ENCODE results near the gene CNTNAP2.

CNTNAP2 gene

DNA sequence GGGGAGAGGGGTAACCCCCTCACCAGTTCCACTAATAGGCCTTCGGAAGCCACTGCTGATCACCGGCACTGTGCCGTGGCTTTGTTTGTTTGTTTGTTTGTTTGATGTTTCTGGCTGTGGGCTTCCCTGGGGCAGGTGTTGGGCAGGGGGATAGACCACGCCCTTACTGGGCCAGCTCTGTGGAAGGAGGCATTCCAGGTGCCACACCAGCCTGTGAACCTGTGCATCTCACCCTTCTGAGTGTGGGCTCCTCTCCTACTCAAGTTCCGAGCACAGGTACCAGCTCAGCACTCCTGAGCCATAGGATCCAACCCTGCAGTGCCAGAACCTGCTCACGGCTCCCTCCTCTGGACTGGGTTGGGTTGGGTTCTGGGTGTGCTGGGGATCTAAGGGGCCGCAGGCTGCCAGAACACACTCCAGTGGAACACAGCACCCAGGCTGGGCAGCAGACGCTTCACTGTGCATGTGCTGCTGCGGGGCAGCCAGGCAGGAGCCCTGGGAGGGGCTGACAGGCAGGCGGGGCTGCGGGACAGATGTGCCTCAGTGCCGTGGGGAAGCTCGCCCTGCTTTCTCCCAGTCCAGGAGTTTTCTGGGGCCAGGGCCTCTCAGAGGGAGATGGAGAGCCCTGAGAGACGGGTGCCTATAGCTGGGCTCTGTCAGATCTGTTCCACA is 1053.9 kb downstream of the CNTNAP2 start:
- no peaks in the 10 kb centered on the region for H3K79me2 ChIP-seq (ENCODE audit: control insufficient read depth, insufficient read depth, low read length, unreplicated experiment)
- H2AFZ ChIP-seq (ENCODE audit: low read length, unreplicated experiment) = no peak overlapping the region

GRCh38 chr7:147171013-147171391 is 1054.4 kb downstream of the CNTNAP2 start:
- Histone ChIP-seq H2AFZ (ENCODE audit: low read length, unreplicated experiment) (no peak overlapping the region), H3K27ac (ENCODE audit: low read depth, low read length) (no peak overlapping the region), H3K36me3 (ENCODE audit: insufficient read depth, low read length) (no peaks in the 10 kb centered on the region), H3K4me1 (ENCODE audit: control insufficient read depth, insufficient read depth, low read length, unreplicated experiment) (no peaks in the 10 kb centered on the region), H3K79me2 (ENCODE audit: control insufficient read depth, insufficient read depth, low read length, unreplicated experiment) (no peaks in the 10 kb centered on the region), H3K4me3 (ENCODE audit: low read depth, low read length) (no peak overlapping the region), H3K27me3 (ENCODE audit: insufficient read depth, low read length) (no peaks in the 10 kb centered on the region)

More for the DNA sequence above, 1053.9 kb downstream of the CNTNAP2 start:
- H3K4me1 ChIP-seq (ENCODE audit: control insufficient read depth, insufficient read depth, low read length, unreplicated experiment) = no peaks in the 10 kb centered on the region
- no peak overlapping the region for H3K27ac ChIP-seq (ENCODE audit: low read depth, low read length)
- H3K4me3 ChIP-seq (ENCODE audit: low read depth, low read length) = no peak overlapping the region
- no peaks in the 10 kb centered on the region for H3K27me3 ChIP-seq (ENCODE audit: insufficient read depth, low read length)
- H3K36me3 ChIP-seq (ENCODE audit: insufficient read depth, low read length) = no peaks in the 10 kb centered on the region

DNA sequence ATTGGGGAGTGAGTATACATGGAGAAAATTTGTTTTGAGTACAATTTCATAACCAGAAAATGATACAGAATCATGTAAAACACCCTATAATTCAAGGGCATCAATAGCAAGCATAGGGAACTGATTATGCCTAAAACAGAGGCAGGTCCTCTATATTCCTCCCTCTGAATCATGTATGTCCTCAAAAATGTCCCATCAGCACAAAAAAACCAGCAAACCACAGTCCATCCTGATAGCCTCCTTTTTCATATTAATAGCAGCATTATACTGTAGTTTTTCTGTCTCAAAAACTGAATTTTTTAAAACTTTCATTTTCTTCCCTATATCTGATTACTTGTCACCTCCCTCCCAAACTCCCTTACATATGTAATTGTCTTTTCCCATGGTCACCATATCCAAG is 1057.3 kb downstream of the CNTNAP2 start:
- Histone ChIP-seq H3K36me3 (ENCODE audit: insufficient read depth, low read length) (no peaks in the 10 kb centered on the region), H3K4me1 (ENCODE audit: control insufficient read depth, insufficient read depth, low read length, unreplicated experiment) (no peaks in the 10 kb centered on the region), H2AFZ (ENCODE audit: low read length, unreplicated experiment) (no peak overlapping the region), H3K27ac (ENCODE audit: low read depth, low read length) (no peak overlapping the region), H3K79me2 (ENCODE audit: control insufficient read depth, insufficient read depth, low read length, unreplicated experiment) (no peaks in the 10 kb centered on the region), H3K27me3 (ENCODE audit: insufficient read depth, low read length) (no peaks in the 10 kb centered on the region), H3K4me3 (ENCODE audit: low read depth, low read length) (no peak overlapping the region)

GRCh38 chr7:147182874-147183273 is 1066.3 kb downstream of the CNTNAP2 start:
- no peaks in the 10 kb centered on the region for H3K79me2 ChIP-seq (ENCODE audit: control insufficient read depth, insufficient read depth, low read length, unreplicated experiment)
- H2AFZ ChIP-seq (ENCODE audit: low read length, unreplicated experiment) = no peak overlapping the region
- no peak overlapping the region for H3K4me3 ChIP-seq (ENCODE audit: low read depth, low read length)
- no peaks in the 10 kb centered on the region for H3K4me1 ChIP-seq (ENCODE audit: control insufficient read depth, insufficient read depth, low read length, unreplicated experiment)
- no peak overlapping the region for H3K27ac ChIP-seq (ENCODE audit: low read depth, low read length)
- no peaks in the 10 kb centered on the region for H3K27me3 ChIP-seq (ENCODE audit: insufficient read depth, low read length)
- no peaks in the 10 kb centered on the region for H3K36me3 ChIP-seq (ENCODE audit: insufficient read depth, low read length)

DNA sequence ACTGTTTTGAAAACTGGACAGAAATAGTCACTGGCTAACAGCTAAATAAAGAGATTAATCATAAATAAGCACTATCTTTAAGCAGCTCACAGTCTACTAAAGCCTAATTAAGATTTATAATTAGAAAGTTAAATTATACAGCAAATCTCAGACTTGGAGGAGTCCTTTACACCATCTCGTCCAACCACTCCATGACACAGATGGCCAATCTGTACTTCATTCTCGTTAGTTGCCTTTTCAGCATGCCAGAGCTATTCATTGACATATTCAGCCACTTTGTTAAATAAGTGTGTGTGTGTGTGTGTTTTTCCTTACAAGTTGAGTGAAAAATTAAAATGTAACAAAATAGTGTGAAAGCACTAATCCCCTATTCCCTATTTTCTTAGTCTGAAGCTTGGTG is 1066.7 kb downstream of the CNTNAP2 start:
- Histone ChIP-seq H3K4me3 (ENCODE audit: low read depth, low read length) (no peak overlapping the region), H3K27me3 (ENCODE audit: insufficient read depth, low read length) (no peaks in the 10 kb centered on the region), H3K27ac (ENCODE audit: low read depth, low read length) (no peak overlapping the region), H3K79me2 (ENCODE audit: control insufficient read depth, insufficient read depth, low read length, unreplicated experiment) (no peaks in the 10 kb centered on the region), H2AFZ (ENCODE audit: low read length, unreplicated experiment) (no peak overlapping the region), H3K4me1 (ENCODE audit: control insufficient read depth, insufficient read depth, low read length, unreplicated experiment) (no peaks in the 10 kb centered on the region), H3K36me3 (ENCODE audit: insufficient read depth, low read length) (no peaks in the 10 kb centered on the region)

DNA sequence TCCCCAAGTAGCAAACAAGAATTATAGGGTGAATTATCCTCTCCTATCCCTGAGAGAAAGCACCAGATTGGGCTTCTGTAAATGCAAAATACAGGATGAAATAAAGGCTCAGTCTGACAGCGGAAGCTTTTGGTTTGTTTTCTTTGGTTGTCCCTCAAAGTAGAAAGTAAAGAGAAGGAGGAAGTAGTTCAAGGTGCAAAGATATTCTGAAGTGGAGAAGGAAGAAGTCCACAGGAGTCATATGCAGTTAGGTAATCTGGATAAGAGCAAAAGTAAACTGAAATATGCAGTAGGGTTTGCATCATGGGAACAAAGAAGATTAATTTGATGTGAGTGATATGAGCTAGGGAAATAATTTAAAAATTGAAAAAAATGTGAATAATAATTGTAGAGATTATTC is 1071.9 kb downstream of the CNTNAP2 start:
- H3K27me3 ChIP-seq (ENCODE audit: insufficient read depth, low read length) = no peaks in the 10 kb centered on the region
- H2AFZ ChIP-seq (ENCODE audit: low read length, unreplicated experiment) = no peak overlapping the region
- no peaks in the 10 kb centered on the region for H3K36me3 ChIP-seq (ENCODE audit: insufficient read depth, low read length)
- no peaks in the 10 kb centered on the region for H3K4me1 ChIP-seq (ENCODE audit: control insufficient read depth, insufficient read depth, low read length, unreplicated experiment)
- H3K79me2 ChIP-seq (ENCODE audit: control insufficient read depth, insufficient read depth, low read length, unreplicated experiment) = no peaks in the 10 kb centered on the region
- no peak overlapping the region for H3K4me3 ChIP-seq (ENCODE audit: low read depth, low read length)
- H3K27ac ChIP-seq (ENCODE audit: low read depth, low read length) = no peak overlapping the region

DNA sequence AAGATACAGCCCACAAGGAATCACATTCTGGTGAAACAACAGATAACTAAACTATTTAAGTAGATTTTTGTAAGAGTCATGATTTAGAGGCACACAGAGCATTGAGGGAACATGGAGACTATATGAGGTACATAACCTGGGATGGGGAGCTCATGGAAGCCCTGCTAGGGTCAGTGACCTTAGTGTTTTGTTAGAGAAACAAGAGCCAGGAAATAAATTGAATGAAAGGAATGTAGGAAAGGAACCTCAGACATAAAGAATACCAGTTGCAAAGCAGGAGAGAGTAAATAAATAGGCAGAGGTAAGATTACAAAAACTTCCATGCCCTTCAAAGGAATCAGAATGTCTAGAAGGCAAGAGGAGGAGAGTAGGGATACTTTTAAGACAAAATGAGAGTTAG is 1076.9 kb downstream of the CNTNAP2 start:
- Histone ChIP-seq H3K36me3 (ENCODE audit: insufficient read depth, low read length) (no peaks in the 10 kb centered on the region), H3K27me3 (ENCODE audit: insufficient read depth, low read length) (no peaks in the 10 kb centered on the region), H3K4me1 (ENCODE audit: control insufficient read depth, insufficient read depth, low read length, unreplicated experiment) (no peaks in the 10 kb centered on the region), H3K4me3 (ENCODE audit: low read depth, low read length) (no peak overlapping the region), H3K27ac (ENCODE audit: low read depth, low read length) (no peak overlapping the region), H3K79me2 (ENCODE audit: control insufficient read depth, insufficient read depth, low read length, unreplicated experiment) (no peaks in the 10 kb centered on the region), H2AFZ (ENCODE audit: low read length, unreplicated experiment) (no peak overlapping the region)

- Histone ChIP-seq H3K27me3 (ENCODE audit: insufficient read depth, low read length) (no peaks in the 10 kb centered on the region), H3K27ac (ENCODE audit: low read depth, low read length) (no peak overlapping the region), H3K4me3 (ENCODE audit: low read depth, low read length) (no peak overlapping the region), H3K79me2 (ENCODE audit: control insufficient read depth, insufficient read depth, low read length, unreplicated experiment) (no peaks in the 10 kb centered on the region), H2AFZ (ENCODE audit: low read length, unreplicated experiment) (no peak overlapping the region), H3K4me1 (ENCODE audit: control insufficient read depth, insufficient read depth, low read length, unreplicated experiment) (no peaks in the 10 kb centered on the region), H3K36me3 (ENCODE audit: insufficient read depth, low read length) (no peaks in the 10 kb centered on the region)
These were observed 1079.9 kb downstream of the CNTNAP2 start for GRCh38 chr7:147196481-147196880.

DNA sequence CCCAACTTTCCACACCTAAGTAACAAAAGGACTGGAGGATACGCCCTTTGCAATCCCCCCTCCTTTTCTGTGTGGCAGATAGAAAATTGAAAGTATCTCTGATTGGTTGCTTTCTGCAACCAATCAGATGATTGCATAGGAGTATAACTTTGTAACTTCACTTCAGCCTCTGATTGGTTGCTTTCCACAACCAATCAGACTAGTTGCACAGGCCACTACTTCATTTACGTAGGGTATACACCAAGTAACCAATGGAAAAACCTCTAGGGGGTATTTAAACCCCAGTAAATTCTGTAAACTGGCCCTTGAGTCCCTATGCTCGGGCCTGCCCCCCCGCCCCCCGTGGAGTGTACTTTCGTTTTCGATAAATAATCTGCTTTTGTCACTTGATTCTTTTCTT is 1080.4 kb downstream of the CNTNAP2 start:
- H3K4me3 ChIP-seq (ENCODE audit: low read depth, low read length) = 0 out of 2 replicates have a peak overlapping the region, but pooled peaks have one; percentile 16
- H3K79me2 ChIP-seq (ENCODE audit: control insufficient read depth, insufficient read depth, low read length, unreplicated experiment) = no peaks in the 10 kb centered on the region
- no peaks in the 10 kb centered on the region for H3K27me3 ChIP-seq (ENCODE audit: insufficient read depth, low read length)
- no peak overlapping the region for H2AFZ ChIP-seq (ENCODE audit: low read length, unreplicated experiment)
- H3K36me3 ChIP-seq (ENCODE audit: insufficient read depth, low read length) = no peaks in the 10 kb centered on the region
- H3K4me1 ChIP-seq (ENCODE audit: control insufficient read depth, insufficient read depth, low read length, unreplicated experiment) = no peaks in the 10 kb centered on the region
- no peak overlapping the region for H3K27ac ChIP-seq (ENCODE audit: low read depth, low read length)

DNA sequence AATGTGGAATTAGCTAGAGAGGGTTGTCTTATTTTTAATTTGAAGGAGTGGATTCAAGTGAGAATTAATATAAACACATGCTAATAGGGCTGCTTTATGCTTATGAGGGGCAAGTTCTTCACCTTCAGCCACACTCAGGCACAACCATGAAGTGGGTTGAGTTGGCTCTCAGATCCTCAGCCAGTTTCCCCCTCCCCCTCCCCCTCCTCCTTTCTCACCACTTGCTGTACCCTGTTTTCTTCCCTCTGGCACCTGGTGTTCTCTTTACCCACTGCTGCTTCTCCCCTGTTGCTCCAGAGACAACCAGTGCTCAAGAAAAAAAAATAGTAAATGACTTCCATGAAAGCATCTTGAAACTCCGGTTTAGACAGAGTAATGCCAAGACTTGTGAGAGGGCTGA is 1083.3 kb downstream of the CNTNAP2 start:
- H2AFZ ChIP-seq (ENCODE audit: low read length, unreplicated experiment) = no peak overlapping the region
- H3K4me3 ChIP-seq (ENCODE audit: low read depth, low read length) = no peak overlapping the region
- no peaks in the 10 kb centered on the region for H3K4me1 ChIP-seq (ENCODE audit: control insufficient read depth, insufficient read depth, low read length, unreplicated experiment)
- H3K79me2 ChIP-seq (ENCODE audit: control insufficient read depth, insufficient read depth, low read length, unreplicated experiment) = no peaks in the 10 kb centered on the region
- no peak overlapping the region for H3K27ac ChIP-seq (ENCODE audit: low read depth, low read length)
- no peaks in the 10 kb centered on the region for H3K27me3 ChIP-seq (ENCODE audit: insufficient read depth, low read length)
- H3K36me3 ChIP-seq (ENCODE audit: insufficient read depth, low read length) = no peaks in the 10 kb centered on the region

DNA sequence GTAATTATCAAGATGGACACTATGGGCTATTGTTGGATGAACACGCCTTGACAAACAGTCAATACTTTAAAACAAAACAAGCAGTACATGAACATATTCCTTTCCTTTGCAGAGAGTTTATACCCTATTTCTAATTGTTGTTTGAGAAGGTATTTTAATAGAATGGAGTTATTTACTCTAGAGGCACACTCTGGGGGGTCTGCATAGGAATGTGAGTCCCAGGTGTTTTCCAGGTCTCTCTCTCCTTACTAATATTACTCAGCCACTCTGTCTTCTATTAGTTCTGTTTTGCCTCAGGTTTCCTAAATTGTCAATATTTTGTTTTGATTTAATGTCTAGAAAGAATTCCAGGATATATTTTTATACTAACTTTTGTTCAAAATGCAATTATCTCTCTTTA is 1091.4 kb downstream of the CNTNAP2 start:
- Histone ChIP-seq H3K4me1 (ENCODE audit: control insufficient read depth, insufficient read depth, low read length, unreplicated experiment) (no peaks in the 10 kb centered on the region), H3K36me3 (ENCODE audit: insufficient read depth, low read length) (no peaks in the 10 kb centered on the region), H3K4me3 (ENCODE audit: low read depth, low read length) (no peak overlapping the region), H3K79me2 (ENCODE audit: control insufficient read depth, insufficient read depth, low read length, unreplicated experiment) (no peaks in the 10 kb centered on the region), H3K27ac (ENCODE audit: low read depth, low read length) (no peak overlapping the region), H2AFZ (ENCODE audit: low read length, unreplicated experiment) (no peak overlapping the region), H3K27me3 (ENCODE audit: insufficient read depth, low read length) (no peaks in the 10 kb centered on the region)
